Gastroesophageal sphincter (tissue), 3 donors: Measurements from ENCODE around the gene PLXDC2.

Source experiments
- CTCF ChIP-seq, 4 experiments: fragments of 200-600 bp in 2 of 4; fragments of 450-650 bp in 2 of 4; sonication (generic) in 1 of 4; IDR thresholded peaks; one replicate each; pipeline ENCODE4 v1.5.1; 2017 to 2019; ENCODE audit warnings: antibody characterized with exemption in 4 of 4, mild to moderate bottlenecking in 2 of 4, moderate library complexity in 2 of 4
- EP300 ChIP-seq: sonication (generic); formaldehyde crosslinking; IDR thresholded peaks from one replicate; pipeline ENCODE4 v1.6.1; 2017; ENCODE audit warnings: antibody characterized with exemption, mild to moderate bottlenecking
- POLR2A ChIP-seq, 2 donors: fragments of 450-650 bp; IDR thresholded peaks; one replicate each; pipeline ENCODE4 v1.6.1; 2017; ENCODE audit warnings: antibody characterized with exemption in 2 of 2, mild to moderate bottlenecking in 2 of 2, moderate library complexity in 1 of 2

- TF ChIP-seq CTCF (IDR thresholded peaks at IDR 0.05) (no peak), POLR2A (IDR thresholded peaks at IDR 0.05) (no peak), EP300 (no peak)
Observed at GRCh38 chr10:20233423-20233822, 417.2 kb downstream of the PLXDC2 start.
